Measurements from ENCODE around the gene GPC6. TPM values are rescaled to one million over a fixed set of nuclear protein-coding genes. Genes with fewer than 3 reads are reported as not detected.

The GPC6 gene
- polyA plus RNA-seq, 1 donor from 2014 or later, result 9.0 TPM

GRCh38 chr13:93328943-93329342, 102.3 kb downstream of the GPC6 start:
- H4K20me1 ChIP-seq (ENCODE audit: insufficient read depth), result no peaks in the 10 kb centered on the region
- no peak overlapping the region for H3K4me3 ChIP-seq (ENCODE audit: low read length)
- no peaks in the 10 kb centered on the region for H3K9me2 ChIP-seq (ENCODE audit: insufficient read depth, low read length)
- no peak for TF ChIP-seq POLR2AphosphoS5 (IDR thresholded peaks at IDR 0.05)
- no peak for TF ChIP-seq MXI1 (conservative IDR thresholded peaks at IDR 0.05; ENCODE audit: poor library complexity, severe bottlenecking)
- no peak for TF ChIP-seq TAF1 (IDR thresholded peaks at IDR 0.05; ENCODE audit: low read depth)
- no peak for TF ChIP-seq CTCF (IDR thresholded peaks at IDR 0.05; ENCODE audit: poor library complexity, severe bottlenecking)
- TF ChIP-seq SMC3 (conservative IDR thresholded peaks at IDR 0.05; ENCODE audit: poor library complexity), result no peak
- no peak for TF ChIP-seq RAD21 (conservative IDR thresholded peaks at IDR 0.05)
- TF ChIP-seq EZH2 (IDR thresholded peaks at IDR 0.05; ENCODE audit: borderline replicate concordance, insufficient read depth, low read length, poor library complexity, severe bottlenecking), result no peak
- TF ChIP-seq EP300 (conservative IDR thresholded peaks at IDR 0.05; ENCODE audit: poor library complexity, severe bottlenecking), result no peak
- no peak for TF ChIP-seq REST (IDR thresholded peaks at IDR 0.05; ENCODE audit: borderline replicate concordance)
- no peak overlapping the region for H3K4me2 ChIP-seq (ENCODE audit: low read length)
- no peak overlapping the region for H2AFZ ChIP-seq (ENCODE audit: low read depth, low read length)
- H3K27me3 ChIP-seq (ENCODE audit: insufficient read depth, low read depth, low read length), result no peaks in the 10 kb centered on the region
- H3K36me3 ChIP-seq (ENCODE audit: insufficient read depth, low read length), result no peaks in the 10 kb centered on the region
- H3K9ac ChIP-seq (ENCODE audit: low read length), result no peak overlapping the region
- no peaks in the 10 kb centered on the region for H3F3A ChIP-seq (ENCODE audit: insufficient read depth, low read length, poor library complexity, severe bottlenecking)
- no peak overlapping the region for H3K27ac ChIP-seq (ENCODE audit: low read length)
- no peaks in the 10 kb centered on the region for H3K9me3 ChIP-seq (ENCODE audit: low read length)
- peaks cover 8% of the 10 kb centered on the region for H3K79me2 ChIP-seq (replicated peaks; ENCODE audit: insufficient read depth, low read length)

- no peak overlapping the region for H3K27ac ChIP-seq (ENCODE audit: low read length)
Observed at GRCh38 chr13:93336728-93337127, 110.1 kb downstream of the GPC6 start.

More at GRCh38 chr13:93336728-93337127, 110.1 kb downstream of the GPC6 start:
- H3K4me3 ChIP-seq (ENCODE audit: low read length), result peak overlapping the region; percentile 47
- peaks cover 18% of the 10 kb centered on the region for H3K79me2 ChIP-seq (replicated peaks; ENCODE audit: insufficient read depth, low read length)
- H3K9me3 ChIP-seq (ENCODE audit: low read length), result peaks cover 3% of the 10 kb centered on the region
- H2AFZ ChIP-seq (ENCODE audit: low read depth, low read length), result no peak overlapping the region
- H3K4me2 ChIP-seq (ENCODE audit: low read length), result no peak overlapping the region
- no peaks in the 10 kb centered on the region for H3K36me3 ChIP-seq (ENCODE audit: insufficient read depth, low read length)
- no peak overlapping the region for H3K9ac ChIP-seq (ENCODE audit: low read length)
- H3K9me2 ChIP-seq (ENCODE audit: insufficient read depth, low read length), result no peaks in the 10 kb centered on the region
- no peaks in the 10 kb centered on the region for H4K20me1 ChIP-seq (ENCODE audit: insufficient read depth)
- no peaks in the 10 kb centered on the region for H3F3A ChIP-seq (ENCODE audit: insufficient read depth, low read length, poor library complexity, severe bottlenecking)
- no peaks in the 10 kb centered on the region for H3K27me3 ChIP-seq (ENCODE audit: insufficient read depth, low read depth, low read length)
- TF ChIP-seq POLR2AphosphoS5 (IDR thresholded peaks at IDR 0.05) (peak; percentile 65), SMC3 (conservative IDR thresholded peaks at IDR 0.05; ENCODE audit: poor library complexity) (no peak), REST (IDR thresholded peaks at IDR 0.05; ENCODE audit: borderline replicate concordance) (no peak), EP300 (conservative IDR thresholded peaks at IDR 0.05; ENCODE audit: poor library complexity, severe bottlenecking) (peak; percentile 79)

Measured in neural cell (in vitro differentiated cells).